Right lobe of liver (tissue), 6 donors: ENCODE measurements around the gene NAA20. TPM values are rescaled to one million over a fixed set of nuclear protein-coding genes. Genes with fewer than 3 reads are reported as not detected.

Experiments
- ATAC-seq, 4 donors: fragments of 200-7000 bp; cut with Tn5 transposase; one replicate each; pipeline ENCODE4 v1.9.1; 2020; ENCODE audit warnings: mild to moderate bottlenecking in 4 of 4, moderate library complexity in 4 of 4
- DNase-seq, 3 donors: peaks; one replicate each; pipeline ENCODE4 v3.0.0-alpha.2; 2020
- H3K27ac ChIP-seq, 3 donors: fragments of 200-600 bp; one replicate each; pipeline ENCODE4 v1.8.0; 2022
- H3K27me3 ChIP-seq, 2 donors: fragments of 200-600 bp; one replicate each; pipeline ENCODE4 v1.8.0; 2022
- H3K36me3 ChIP-seq, 4 donors: fragments of 200-600 bp; sonication (generic) in 1 of 4; one replicate each; pipeline versions ENCODE4 v1.5.1 to v1.8.0; 2017 to 2022; ENCODE audit warnings: control low read depth in 1 of 4
- H3K4me1 ChIP-seq, 4 donors: fragments of 200-600 bp; sonication (generic) in 1 of 4; one replicate each; pipeline versions ENCODE4 v1.5.1 to v1.8.0; 2017 to 2022; ENCODE audit warnings: control low read depth in 1 of 4
- H3K4me3 ChIP-seq, 3 donors: fragments of 200-600 bp; one replicate each; pipeline ENCODE4 v1.8.0; 2022
- H3K9me3 ChIP-seq, 4 donors: fragments of 200-600 bp; sonication (generic) in 1 of 4; one replicate each; pipeline versions ENCODE4 v1.5.1 to v1.8.0; 2017 to 2022; ENCODE audit warnings: control low read depth in 1 of 4
- CTCF ChIP-seq, 4 donors: fragments of 200-600 bp in 3 of 4; fragments of 450-650 bp in 1 of 4; IDR thresholded peaks; one replicate each; pipeline versions ENCODE4 v1.5.1 to v1.8.0; 2016 to 2022; ENCODE audit warnings: antibody characterized with exemption in 4 of 4, mild to moderate bottlenecking in 2 of 4
- POLR2A ChIP-seq: fragments of 450-650 bp; IDR thresholded peaks from one replicate; pipeline ENCODE4 v1.6.1; 2017; ENCODE audit warnings: antibody characterized with exemption, mild to moderate bottlenecking
- WGBS: methylation state at CpG from one replicate; pipeline ENCODE4 v1.1.6; 2018; ENCODE audit warnings: low coverage, low lambda C conversion rate; ENCODE audit not compliant: insufficient coverage; ENCODE audit errors: missing lambda C conversion rate; 5-methylcytosine and 5-hydroxymethylcytosine counted together
- intact Hi-C, 2 donors: fragments of 100-400 bp; cut with DNase I; formaldehyde crosslinking; loops; one replicate each; pipeline versions ENCODE4 v1.11.2 to v1.14.1; 2022
- total RNA-seq, 6 experiments: library from RNA; depleted of rRNA in 2 of 6; stranded (reverse); fragments of >200 nt in 2 of 6; fragmentation: NEBNext Ultra II Directional in 3 of 6; extraction: Animal tissue kit (Norgen Biotek cat#: 25700) in 3 of 6; gene quantifications; one replicate each; pipeline versions ENCODE4 v1.1.0 to v1.2.4, GENCODE V29; 2016 to 2023
- donor health status: DM: no; HTN: yes; CAD: no.
- donor health status: DM: no; HTN: no; CAD: no.
- donor health status: DM: no; HTN: no; CAD: no.
- donor health status: DM: no; HTN: yes; CAD: no.
- donor health status: DM: no; HTN: yes; CAD: no.

NAA20 gene
- total RNA-seq, 6 experiments from 2014 or later: 34.0 to 48.0 (median 41.7) TPM

- intact Hi-C loops: no loop called here
- TF ChIP-seq CTCF (IDR thresholded peaks at IDR 0.05) (no peak), POLR2A (no peak)
- DNase-seq (no peak), ATAC-seq (peak; percentile 83 to 92 (median 86))
- no peaks in the 10 kb centered on the region for H3K27me3 ChIP-seq
- H3K27ac ChIP-seq: peak overlapping the region; percentile 66 to 85 (median 82)
- peaks cover 0 to 21% (median 8%) of the 10 kb centered on the region in 4 donors for H3K4me1 ChIP-seq
- H3K4me3 ChIP-seq: no peak overlapping the region
- 5% methylated on average over 4 of the region's 4 CpGs for WGBS
- no peaks in the 10 kb centered on the region for H3K9me3 ChIP-seq
- no peaks in the 10 kb centered on the region for H3K36me3 ChIP-seq
Observed at GRCh38 chr20:20010639-20011500, 6.3 kb upstream of the NAA20 start.

- no peaks in the 10 kb centered on the region for H3K36me3 ChIP-seq
- ATAC-seq (no peak), DNase-seq (no peak)
- H3K27me3 ChIP-seq: no peaks in the 10 kb centered on the region
- no peaks in the 10 kb centered on the region for H3K9me3 ChIP-seq
- WGBS: 67% methylated on average over 2 of the region's 2 CpGs
- intact Hi-C loops: no loop called here
- H3K4me1 ChIP-seq: peaks cover 0 to 25% (median 10%) of the 10 kb centered on the region in 4 donors
- H3K4me3 ChIP-seq: no peak overlapping the region
- no peak overlapping the region for H3K27ac ChIP-seq
- TF ChIP-seq POLR2A (no peak), CTCF (IDR thresholded peaks at IDR 0.05) (no peak)
Observed at GRCh38 chr20:20012541-20012940, 4.6 kb upstream of the NAA20 start.

DNA sequence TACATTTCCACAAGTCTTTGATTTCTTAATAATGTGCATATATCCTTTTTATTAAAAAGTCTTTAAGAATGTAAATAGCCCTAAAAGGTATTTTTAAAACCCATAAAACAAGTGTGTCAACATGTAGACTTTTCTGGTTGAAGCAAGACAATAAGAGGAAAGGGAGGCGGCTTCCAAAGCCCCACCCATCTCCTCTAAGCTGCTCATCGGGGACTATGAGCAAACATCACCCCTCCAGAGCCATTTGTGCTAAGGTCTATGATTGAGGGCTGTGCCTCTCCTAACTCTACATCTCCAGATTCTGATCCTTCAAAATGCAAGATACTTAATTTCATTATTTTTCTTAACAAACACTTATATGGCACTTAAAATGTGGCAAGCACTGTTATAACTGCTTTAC is 2.5 kb upstream of the NAA20 start:
- no peak overlapping the region for H3K27ac ChIP-seq
- intact Hi-C loops: no loop called here
- TF ChIP-seq CTCF (IDR thresholded peaks at IDR 0.05) (no peak), POLR2A (no peak)
- no peaks in the 10 kb centered on the region for H3K9me3 ChIP-seq
- 57% methylated on average over 2 of the region's 2 CpGs for WGBS
- H3K4me3 ChIP-seq: no peak overlapping the region
- no peak for ATAC-seq
- peaks cover 0 to 36% (median 16%) of the 10 kb centered on the region in 4 donors for H3K4me1 ChIP-seq
- no peak for DNase-seq
- no peaks in the 10 kb centered on the region for H3K27me3 ChIP-seq
- H3K36me3 ChIP-seq: peaks cover 0 to 4% (median 0%) of the 10 kb centered on the region in 4 donors

DNA sequence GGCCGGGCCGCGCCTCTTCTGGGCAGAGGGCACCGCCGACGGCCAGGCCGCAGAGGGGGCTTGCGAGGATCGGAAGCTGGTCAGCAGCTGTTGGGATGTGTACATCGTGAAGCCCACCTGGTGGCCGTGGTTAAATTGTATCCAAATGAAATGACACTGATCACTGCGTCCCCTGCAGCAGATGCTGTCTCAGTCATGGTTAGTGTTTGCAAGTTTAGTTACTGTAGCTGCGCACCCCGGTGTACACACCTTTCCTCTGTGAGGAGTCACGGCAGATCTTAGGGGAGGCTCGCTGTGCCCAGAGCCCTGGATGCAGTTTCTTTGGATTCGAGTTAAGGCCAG is 653 bp downstream of the NAA20 start:
- H3K27me3 ChIP-seq: no peaks in the 10 kb centered on the region
- TF ChIP-seq CTCF (IDR thresholded peaks at IDR 0.05) (no peak), POLR2A (no peak)
- DNase-seq (no peak), ATAC-seq (peak in 2 of 4 donors; percentile 3 to 5)
- H3K4me3 ChIP-seq: peak overlapping the region; percentile 84 to 99 (median 91)
- peak overlapping the region; percentile 8 to 60 (median 52) for H3K27ac ChIP-seq
- H3K9me3 ChIP-seq: no peaks in the 10 kb centered on the region
- peaks cover 0 to 23% (median 11%) of the 10 kb centered on the region in 4 donors for H3K4me1 ChIP-seq
- intact Hi-C loops: no loop called here
- WGBS: 0% methylated on average over 4 of the region's 17 CpGs
- peaks cover 0 to 4% (median 0%) of the 10 kb centered on the region in 4 donors for H3K36me3 ChIP-seq
